Left lung (tissue), 10 donors: ENCODE results near the gene LRRC8E. TPM values are rescaled to one million over a fixed set of nuclear protein-coding genes. Genes with fewer than 3 reads are reported as not detected.

Experiments used
- ATAC-seq: fragments of 200-7000 bp; cut with Tn5 transposase; one replicate; pipeline ENCODE4 v1.9.1; 2020; ENCODE audit warnings: moderate library complexity
- DNase-seq, 4 donors: peaks; one replicate each; pipeline ENCODE4 v3.0.0-alpha.2; 2013 to 2020
- H3K27ac ChIP-seq, 2 donors: fragments of 200-600 bp; sonication (generic) in 1 of 2; one replicate each; pipeline versions ENCODE4 v1.5.0 to v1.8.0; 2020 to 2021
- H3K27me3 ChIP-seq, 2 donors: fragments of 200-600 bp; sonication (generic) in 1 of 2; one replicate each; pipeline versions ENCODE4 v1.5.0 to v1.8.0; 2020 to 2021
- H3K36me3 ChIP-seq, 2 donors: fragments of 200-600 bp; sonication (generic) in 1 of 2; one replicate each; pipeline versions ENCODE4 v1.5.0 to v1.8.0; 2020 to 2021
- H3K4me1 ChIP-seq, 2 donors: fragments of 200-600 bp; one replicate each; pipeline ENCODE4 v1.8.0; 2021
- H3K4me3 ChIP-seq, 2 donors: fragments of 200-600 bp; sonication (generic) in 1 of 2; one replicate each; pipeline versions ENCODE4 v1.5.0 to v1.8.0; 2020 to 2021; ENCODE audit warnings: mild to moderate bottlenecking in 1 of 2
- H3K9me3 ChIP-seq, 2 donors: fragments of 200-600 bp; sonication (generic) in 1 of 2; one replicate each; pipeline versions ENCODE4 v1.5.0 to v1.8.0; 2020 to 2021
- CTCF ChIP-seq, 2 donors: fragments of 200-600 bp; sonication (generic) in 1 of 2; IDR thresholded peaks; one replicate each; pipeline versions ENCODE4 v1.5.0 to v1.8.0; 2021; ENCODE audit warnings: antibody characterized with exemption in 2 of 2
- intact Hi-C, 2 donors: fragments of 100-400 bp; cut with DNase I; formaldehyde crosslinking; loops; one replicate each; pipeline versions ENCODE4 v1.11.2 to v1.14.2; 2022
- polyA plus RNA-seq, 6 donors: library from polyadenylated mRNA; unstranded; fragments of 120-200 nt; gene quantifications; one replicate each; pipeline ENCODE4 v1.2.1, GENCODE V29; 2013; ENCODE audit not compliant: insufficient read length in 6 of 6
- total RNA-seq, 2 donors: library from RNA; stranded (reverse); fragmentation: NEBNext Ultra II Directional; extraction: Animal tissue kit (Norgen Biotek cat#: 25700); gene quantifications; one replicate each; pipeline ENCODE4 v1.2.1, GENCODE V29; 2021
- donor health status: DM: no; HTN: yes; CAD: no.
- donor health status: DM: no; HTN: no; CAD: no.

The LRRC8E gene
- total and polyA plus RNA-seq, 8 donors, result 3.7 to 10.5 (median 4.7) TPM

DNA sequence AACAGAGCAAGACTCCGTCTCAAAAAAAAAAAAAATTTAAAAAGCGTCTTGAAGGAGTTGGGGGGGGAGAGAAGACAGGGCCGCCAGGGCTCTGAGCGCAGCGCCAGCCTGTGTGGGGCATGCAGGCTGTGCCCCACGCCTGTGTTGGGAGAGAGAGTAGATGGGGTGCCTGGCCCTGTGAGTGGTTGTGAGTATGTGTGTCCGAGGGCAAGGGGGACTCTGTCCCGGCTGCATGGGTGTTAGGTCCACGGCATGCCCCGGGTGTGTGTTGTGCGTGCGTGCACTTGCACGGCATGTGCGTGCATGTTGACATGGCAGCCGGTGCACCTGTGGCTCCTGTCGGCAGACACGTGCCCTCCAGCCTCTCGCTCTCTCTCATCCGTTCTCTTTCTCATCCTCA, 18.8 kb downstream of the LRRC8E start:
- intact Hi-C loops, result no loop called here

DNA sequence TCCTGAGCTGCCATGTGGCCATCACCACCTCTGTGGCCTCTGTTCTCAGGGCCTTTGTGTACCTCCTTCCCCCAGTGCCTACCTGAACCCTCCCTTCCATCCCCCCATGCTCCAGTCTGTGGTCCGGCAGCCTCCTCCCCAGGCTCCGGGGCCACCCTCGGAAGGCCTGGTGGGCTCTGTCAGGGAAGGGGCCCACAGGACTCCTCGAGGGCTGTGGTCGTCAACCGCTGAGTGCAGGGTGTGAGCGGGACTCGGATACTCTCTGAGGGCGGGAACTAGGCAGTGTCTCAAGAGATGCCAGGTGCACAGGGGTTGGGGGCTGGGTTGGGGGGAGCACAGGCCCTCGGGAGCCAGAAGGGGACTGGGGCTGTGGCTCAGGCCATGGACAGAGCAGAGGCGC, 19.2 kb downstream of the LRRC8E start:
- ATAC-seq (no peak), DNase-seq (no peak)
- no peak for TF ChIP-seq CTCF (IDR thresholded peaks at IDR 0.05)
- Histone ChIP-seq H3K27me3 (no peaks in the 10 kb centered on the region), H3K4me3 (no peak overlapping the region), H3K4me1 (peaks cover 14 to 47% of the 10 kb centered on the region in 2 donors), H3K27ac (no peak overlapping the region), H3K36me3 (peaks cover 0 to 57% of the 10 kb centered on the region in 2 donors), H3K9me3 (no peaks in the 10 kb centered on the region)
- intact Hi-C loops, result no loop called here

More for the DNA sequence above, 18.8 kb downstream of the LRRC8E start:
- TF ChIP-seq CTCF (IDR thresholded peaks at IDR 0.05), result no peak
- peaks cover 0 to 52% of the 10 kb centered on the region in 2 donors for H3K36me3 ChIP-seq
- no peak overlapping the region for H3K27ac ChIP-seq
- H3K9me3 ChIP-seq, result no peaks in the 10 kb centered on the region
- no peak for ATAC-seq
- peaks cover 17 to 51% of the 10 kb centered on the region in 2 donors for H3K4me1 ChIP-seq
- no peak overlapping the region for H3K4me3 ChIP-seq
- peak in 1 of 4 donors; percentile 77 for DNase-seq
- no peaks in the 10 kb centered on the region for H3K27me3 ChIP-seq

GRCh38 chr19:7908078-7908699, 19.9 kb downstream of the LRRC8E start:
- Histone ChIP-seq H3K4me3 (no peak overlapping the region), H3K4me1 (peaks cover 11 to 40% of the 10 kb centered on the region in 2 donors), H3K27ac (no peak overlapping the region), H3K9me3 (no peaks in the 10 kb centered on the region), H3K27me3 (no peaks in the 10 kb centered on the region), H3K36me3 (peaks cover 0 to 63% of the 10 kb centered on the region in 2 donors)
- intact Hi-C loops, result no loop called here
- TF ChIP-seq CTCF (IDR thresholded peaks at IDR 0.05), result no peak
- DNase-seq, result no peak
- ATAC-seq, result no peak

DNA sequence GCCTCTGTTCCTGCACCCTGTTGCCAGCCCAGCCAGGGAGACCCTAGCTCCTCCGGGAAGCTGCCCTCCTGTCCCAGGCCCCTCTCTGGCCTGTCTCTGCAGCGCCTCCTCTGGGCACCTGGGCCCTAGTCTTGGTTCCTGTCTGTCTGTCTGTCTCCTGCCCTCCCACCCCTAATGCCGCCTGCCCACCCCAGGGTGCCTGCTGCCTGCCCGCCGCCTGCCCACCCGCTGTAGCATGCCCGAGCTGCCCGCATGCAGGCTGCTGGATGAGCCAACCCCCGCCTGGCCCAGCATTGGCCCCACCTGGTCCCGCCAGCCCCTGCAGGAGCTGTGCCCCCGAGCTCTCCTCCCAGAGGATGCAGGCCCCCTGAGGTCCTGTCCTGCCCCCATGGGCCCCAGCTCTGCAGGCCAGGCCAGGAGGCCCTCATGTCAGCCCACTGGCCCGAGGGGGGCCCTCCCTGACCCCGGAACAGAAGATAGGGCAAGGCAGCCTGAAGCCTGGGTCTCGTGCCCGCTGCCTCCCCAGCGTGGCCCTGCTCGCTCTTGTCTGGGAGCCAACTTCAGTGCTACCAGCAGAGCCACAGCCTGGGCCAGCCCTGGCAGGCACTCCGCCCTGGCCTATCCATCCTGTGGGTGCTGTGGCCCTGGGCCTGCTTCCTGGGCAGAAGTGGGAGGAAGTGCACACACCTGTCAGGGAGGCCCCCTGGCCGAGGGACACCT, 20.6 kb downstream of the LRRC8E start:
- Histone ChIP-seq H3K27me3 (peaks cover 0 to 4% of the 10 kb centered on the region in 2 donors), H3K36me3 (peaks cover 0 to 70% of the 10 kb centered on the region in 2 donors), H3K9me3 (no peaks in the 10 kb centered on the region), H3K4me3 (no peak overlapping the region), H3K27ac (no peak overlapping the region), H3K4me1 (peaks cover 11 to 38% of the 10 kb centered on the region in 2 donors)
- no peak for TF ChIP-seq CTCF (IDR thresholded peaks at IDR 0.05)
- DNase-seq (no peak), ATAC-seq (no peak)
- intact Hi-C loops, result no loop called here

GRCh38 chr19:7909471-7910067, 21.3 kb downstream of the LRRC8E start:
- DNase-seq (no peak), ATAC-seq (no peak)
- intact Hi-C loops, result no loop called here
- Histone ChIP-seq H3K27me3 (peaks cover 0 to 10% of the 10 kb centered on the region in 2 donors), H3K4me1 (peaks cover 9 to 33% of the 10 kb centered on the region in 2 donors), H3K36me3 (peaks cover 0 to 71% of the 10 kb centered on the region in 2 donors), H3K9me3 (no peaks in the 10 kb centered on the region), H3K27ac (no peak overlapping the region), H3K4me3 (no peak overlapping the region)
- TF ChIP-seq CTCF (IDR thresholded peaks at IDR 0.05), result no peak
